BLaER1 treated with 17β-estradiol and CSF1 and Interleukin-3, amounts not matched to agents 10 nM and 100 nM (cell line): Measurements from ENCODE around the gene CPTP.

Experiments used
- H3K27ac ChIP-seq, 11 experiments: shearing (Covaris generic); formaldehyde crosslinking; 2 replicates each; pipeline ENCODE4 v1.8.1; 2022
- H3K27me3 ChIP-seq, 11 experiments: shearing (Covaris generic); formaldehyde crosslinking; 2 replicates each; pipeline ENCODE4 v1.8.1; 2022
- H3K36me3 ChIP-seq, 11 experiments: shearing (Covaris generic); formaldehyde crosslinking; 2 replicates each; pipeline ENCODE4 v1.8.1; 2022
- H3K4me1 ChIP-seq, 10 experiments: shearing (Covaris generic); formaldehyde crosslinking; 2 replicates each; pipeline ENCODE4 v1.8.1; 2022
- H3K4me2 ChIP-seq, 11 experiments: shearing (Covaris generic); formaldehyde crosslinking; 2 replicates each; pipeline ENCODE4 v1.8.1; 2022
- H3K4me3 ChIP-seq, 10 experiments: shearing (Covaris generic); formaldehyde crosslinking; 2 replicates each; pipeline ENCODE4 v1.8.1; 2022
- H3K9ac ChIP-seq, 11 experiments: shearing (Covaris generic); formaldehyde crosslinking; 2 replicates each; pipeline ENCODE4 v1.8.1; 2022
- H3K9me3 ChIP-seq, 11 experiments: shearing (Covaris generic); formaldehyde crosslinking; replicated peaks in 1 of 11; 2 replicates each; pipeline ENCODE4 v1.8.1; 2022
- H4K20me1 ChIP-seq, 11 experiments: shearing (Covaris generic); formaldehyde crosslinking; 2 replicates each; pipeline ENCODE4 v1.8.1; 2022
- Cebpa-rat ChIP-seq, 11 experiments: shearing (Covaris generic); IDR thresholded peaks; 2 replicates each; pipeline ENCODE4 v1.8.1; 2022

Gene CPTP

DNA sequence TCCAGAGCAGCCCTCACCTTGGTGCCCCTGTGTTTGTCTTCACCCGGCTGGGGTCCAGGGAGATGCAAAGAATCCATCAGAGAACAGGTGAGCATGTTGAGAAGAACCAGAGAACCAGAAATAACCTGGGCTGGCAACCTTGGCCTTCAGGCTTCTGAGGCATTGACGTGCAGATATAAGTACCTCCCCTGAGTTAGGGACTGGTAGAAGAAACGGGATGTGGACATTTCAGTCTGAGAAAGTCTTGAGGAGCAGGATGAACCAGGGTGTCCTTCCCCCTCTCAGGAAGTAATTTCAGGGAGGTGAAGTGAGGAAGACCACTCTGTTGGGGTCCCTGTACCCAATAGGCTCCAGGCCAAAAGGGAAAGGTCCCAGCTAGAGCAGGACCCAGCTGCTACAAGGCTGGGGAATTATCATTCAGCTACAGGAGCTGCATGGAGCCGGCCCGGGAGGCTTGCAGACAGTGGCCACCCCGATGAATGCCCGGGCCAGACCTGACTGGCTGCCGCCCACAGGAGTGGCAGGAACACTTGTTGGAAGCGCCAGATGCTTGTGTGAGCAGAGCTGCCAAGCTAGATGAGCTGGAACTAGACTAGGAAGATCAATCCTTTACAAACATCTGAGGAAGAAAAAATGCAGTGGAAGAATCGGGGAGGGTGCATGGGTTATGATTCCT lies 52.1 kb downstream of the CPTP start:
- peaks cover 24 to 52% (median 38%) of the 10 kb centered on the region in 11 experiments for H3K36me3 ChIP-seq
- peak overlapping the region in 2 of 10 experiments; percentile 94 to 98; a peak in 3 of 20 replicates for H3K4me3 ChIP-seq
- H4K20me1 ChIP-seq: peaks cover 2 to 48% (median 41%) of the 10 kb centered on the region in 11 experiments; a peak in 21 of 22 replicates
- H3K27ac ChIP-seq: peak overlapping the region in 9 of 11 experiments; percentile 89 to 98 (median 97); a peak in 11 of 22 replicates
- H3K9ac ChIP-seq: peak overlapping the region in 7 of 11 experiments; percentile 91 to 99 (median 99); a peak in 5 of 22 replicates
- no peaks in the 10 kb centered on the region for H3K27me3 ChIP-seq
- H3K4me2 ChIP-seq: peak overlapping the region in 10 of 11 experiments; percentile 66 to 98 (median 86); a peak in 18 of 22 replicates
- peaks cover 31 to 37% (median 35%) of the 10 kb centered on the region in 10 experiments for H3K4me1 ChIP-seq
- no peaks in the 10 kb centered on the region for H3K9me3 ChIP-seq
- no peak for TF ChIP-seq Cebpa-rat (IDR thresholded peaks at IDR 0.05)

DNA sequence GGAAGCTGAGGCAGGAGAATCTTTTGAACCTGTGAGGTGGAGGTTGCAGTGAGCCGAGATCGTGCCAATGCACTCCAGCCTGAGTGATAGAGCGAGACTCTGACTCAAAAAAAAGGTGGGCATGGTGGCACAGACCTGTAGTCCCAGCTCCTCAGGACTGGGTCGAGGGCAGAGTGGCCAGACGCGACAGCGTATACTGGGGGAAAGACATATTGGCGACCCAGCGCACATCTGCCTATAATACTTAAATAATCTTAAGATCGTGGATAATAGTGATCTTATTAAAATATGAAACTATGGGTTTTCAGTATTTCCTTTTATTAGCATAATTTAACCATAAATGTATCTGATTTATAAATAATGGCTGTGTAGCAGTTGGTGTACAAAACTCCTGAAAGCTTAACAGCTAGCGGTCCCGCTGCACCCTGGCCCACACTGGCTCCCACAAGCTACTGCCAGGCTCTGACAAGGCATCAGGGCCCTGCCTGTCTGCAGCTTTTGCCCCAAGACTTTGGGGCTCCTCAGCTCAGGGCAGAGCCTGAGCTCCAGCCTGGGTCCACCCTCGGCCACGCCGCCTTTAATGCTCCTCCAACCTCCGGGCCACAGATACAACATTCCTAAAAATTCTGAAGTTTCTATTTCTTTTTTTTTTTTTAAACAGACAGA lies 53.1 kb downstream of the CPTP start:
- TF ChIP-seq Cebpa-rat (IDR thresholded peaks at IDR 0.05): no peak
- 0 out of 22 replicates have a peak overlapping the region, but pooled peaks of 1 of the 11 experiments have one; percentile 6 for H3K9ac ChIP-seq
- peaks cover 21 to 27% (median 25%) of the 10 kb centered on the region in 10 experiments for H3K4me1 ChIP-seq

More for the DNA sequence above, 53.1 kb downstream of the CPTP start:
- Histone ChIP-seq H3K27ac (no peak overlapping the region), H3K4me2 (no peak overlapping the region), H3K27me3 (no peaks in the 10 kb centered on the region), H3K4me3 (no peak overlapping the region), H4K20me1 (peaks cover 0 to 48% (median 40%) of the 10 kb centered on the region in 11 experiments; a peak in 18 of 22 replicates), H3K9me3 (no peaks in the 10 kb centered on the region), H3K36me3 (peaks cover 32 to 57% (median 47%) of the 10 kb centered on the region in 11 experiments)
